ENCODE data around the gene ACO2. TPM values are rescaled to one million over a fixed set of nuclear protein-coding genes. Genes with fewer than 3 reads are reported as not detected.

The ACO2 gene
- total and polyA plus RNA-seq, 2 of the 13 experiments (the other 11 are each of a cell fraction or from before 2014, with no cell fraction given) = 19.2 to 45.6 TPM

DNA sequence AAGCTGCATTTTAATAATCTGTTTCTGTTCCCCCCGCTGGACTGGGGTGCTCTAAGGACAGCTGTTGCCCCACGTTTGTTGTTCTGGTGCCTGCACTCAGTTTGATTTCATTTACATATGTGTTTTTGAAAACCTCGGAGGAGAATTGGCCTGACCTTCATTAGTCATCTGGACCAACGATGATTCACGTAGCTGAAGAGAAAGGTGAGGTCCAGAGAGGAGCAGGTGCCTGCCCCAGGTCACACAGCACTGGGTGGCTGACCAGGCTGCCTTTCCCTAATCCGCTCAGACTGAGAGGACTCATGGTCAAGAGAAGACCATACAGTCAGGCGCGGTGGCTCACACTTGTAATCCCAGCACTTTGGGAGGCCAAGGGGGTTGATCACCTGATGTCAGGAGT, 95.6 kb downstream of the ACO2 start:
- FAIRE-seq = no peak
- Histone ChIP-seq H3K4me3 (replicated peaks in 1 of 3; ENCODE audit: insufficient read depth in 1 of 3, low read depth in 2 of 3, low read length in 3 of 3) (no peak overlapping the region), H3K36me3 (replicated peaks in 1 of 2; ENCODE audit: control insufficient read depth in 1 of 2, insufficient read depth in 2 of 2, low read length in 2 of 2) (no peaks in the 10 kb centered on the region), H4K20me1 (ENCODE audit: insufficient read depth, low read length) (no peaks in the 10 kb centered on the region), H3K9ac (ENCODE audit: insufficient read depth, low read depth, low read length) (no peak overlapping the region), H3K4me2 (ENCODE audit: low read depth, low read length) (no peak overlapping the region), H3K4me1 (ENCODE audit: insufficient read depth, low read length) (peaks cover 60% of the 10 kb centered on the region), H3K27me3 (ENCODE audit: control insufficient read depth in 1 of 2, insufficient read depth in 2 of 2, low read length in 2 of 2) (peaks cover 0 to 29% of the 10 kb centered on the region in 2 experiments; a peak in 4 of 5 replicates), H2AFZ (ENCODE audit: low read length) (no peak overlapping the region), H3K27ac (ENCODE audit: extremely low read length, insufficient read depth, low read length) (no peak overlapping the region), H3K9me3 (ENCODE audit: low read length) (no peaks in the 10 kb centered on the region), H3K79me2 (ENCODE audit: insufficient read depth, low read length) (no peaks in the 10 kb centered on the region)
- ChIA-PET POLR2A (interaction anchor here (1.1 to 2.3 kb wide), 5 partner anchors 15 to 56 kb away, joined by 3 to 11 read pairs (median 6); partner anchors contain the start of gene PMM1), CTCF (ENCODE audit: low intra/inter-chr PET ratio, low total read pairs) (no interaction called here)
- intact Hi-C loops (cut with micrococcal nuclease; ENCODE audit: unreplicated experiment) (no loop called here), in situ Hi-C loops (cut with HindIII; ENCODE audit: extremely low pct_ligation_motif_present, low pct_unique_long_range_greater_than_20kb) (no loop called here)
- no peak for ATAC-seq
- TF ChIP-seq, protein P1, sequence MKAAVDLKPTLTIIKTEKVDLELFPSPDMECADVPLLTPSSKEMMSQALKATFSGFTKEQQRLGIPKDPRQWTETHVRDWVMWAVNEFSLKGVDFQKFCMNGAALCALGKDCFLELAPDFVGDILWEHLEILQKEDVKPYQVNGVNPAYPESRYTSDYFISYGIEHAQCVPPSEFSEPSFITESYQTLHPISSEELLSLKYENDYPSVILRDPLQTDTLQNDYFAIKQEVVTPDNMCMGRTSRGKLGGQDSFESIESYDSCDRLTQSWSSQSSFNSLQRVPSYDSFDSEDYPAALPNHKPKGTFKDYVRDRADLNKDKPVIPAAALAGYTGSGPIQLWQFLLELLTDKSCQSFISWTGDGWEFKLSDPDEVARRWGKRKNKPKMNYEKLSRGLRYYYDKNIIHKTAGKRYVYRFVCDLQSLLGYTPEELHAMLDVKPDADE (CRISPR knock-in tag; IDR thresholded peaks at IDR 0.05) = no peak
- TF ChIP-seq ZNF768 (CRISPR knock-in tag; IDR thresholded peaks at IDR 0.05) (peak; percentile 98), FOSL2 (CRISPR knock-in tag; IDR thresholded peaks at IDR 0.05) (peak; percentile 27; the same call in 1 of the 2 replicates), KDM1A (CRISPR knock-in tag; IDR thresholded peaks at IDR 0.05) (0 out of 2 replicates have a peak, but pooled peaks have one; percentile 14), ZMYM2 (CRISPR knock-in tag; IDR thresholded peaks at IDR 0.05) (no peak)
- no TSS peak for BruUV-seq (replicated peaks)
- 57% methylated on average over 7 of the region's 8 CpGs for WGBS (ENCODE audit: low lambda C conversion rate)
- DNase-seq (ENCODE audit: low spot score) = no peak

DNA sequence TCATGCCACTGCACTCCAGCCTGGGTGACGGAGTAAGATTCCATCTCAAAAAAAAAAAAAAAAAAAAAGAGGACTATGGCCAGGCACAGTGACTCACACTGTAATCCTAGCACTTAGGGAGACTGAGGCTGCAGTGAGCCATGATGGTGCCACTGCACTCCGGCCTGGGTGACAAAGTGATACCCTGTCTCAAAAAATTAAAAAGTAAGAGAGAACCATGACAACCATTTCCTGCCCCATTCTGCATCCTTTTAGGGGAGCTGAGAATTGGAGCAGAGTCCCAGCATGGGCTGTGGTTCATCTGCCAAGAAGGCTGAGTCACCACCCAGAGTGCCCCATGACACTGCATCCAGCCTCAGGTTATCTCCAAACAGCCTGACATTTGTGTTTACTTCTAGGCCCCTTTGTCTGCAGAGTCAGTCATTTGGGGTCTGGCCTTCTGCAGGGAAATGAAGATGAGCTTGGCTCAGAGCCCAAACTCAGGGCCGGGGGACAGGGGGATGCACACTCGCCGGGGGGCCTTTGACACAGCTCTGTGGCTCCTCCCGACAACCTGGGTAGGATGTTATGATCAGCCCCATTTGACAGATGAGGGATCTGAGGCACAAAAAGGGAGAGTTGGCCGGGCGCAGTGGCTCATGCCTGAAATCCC, 96.6 kb downstream of the ACO2 start:
- intact Hi-C loops (cut with micrococcal nuclease; ENCODE audit: unreplicated experiment) (no loop called here), in situ Hi-C loops (cut with HindIII; ENCODE audit: extremely low pct_ligation_motif_present, low pct_unique_long_range_greater_than_20kb) (no loop called here)
- WGBS (ENCODE audit: low lambda C conversion rate) = 11% methylated on average over 8 of the region's 8 CpGs
- H4K20me1 ChIP-seq (ENCODE audit: insufficient read depth, low read length) = no peaks in the 10 kb centered on the region
- peak; percentile 56 for ATAC-seq
- H3K9me3 ChIP-seq (ENCODE audit: low read length) = no peaks in the 10 kb centered on the region
- peaks cover 51% of the 10 kb centered on the region for H3K4me1 ChIP-seq (ENCODE audit: insufficient read depth, low read length)
- H3K36me3 ChIP-seq (replicated peaks in 1 of 2; ENCODE audit: control insufficient read depth in 1 of 2, insufficient read depth in 2 of 2, low read length in 2 of 2) = no peaks in the 10 kb centered on the region
- peak overlapping the region; percentile 45; the same call in 1 of the 2 replicates for H3K4me2 ChIP-seq (ENCODE audit: low read depth, low read length)
- H3K27me3 ChIP-seq (ENCODE audit: control insufficient read depth in 1 of 2, insufficient read depth in 2 of 2, low read length in 2 of 2) = peaks cover 0 to 25% of the 10 kb centered on the region in 2 experiments; a peak in 4 of 5 replicates
- CTCF ChIA-PET (ENCODE audit: low intra/inter-chr PET ratio, low total read pairs) = interaction anchor here (1.2 kb wide), 1 partner anchor 11 kb away, joined by 5 read pairs; no protein-coding TSS in a partner anchor
- H3K79me2 ChIP-seq (ENCODE audit: insufficient read depth, low read length) = no peaks in the 10 kb centered on the region
- no peak overlapping the region for H2AFZ ChIP-seq (ENCODE audit: low read length)
- no peak overlapping the region for H3K9ac ChIP-seq (ENCODE audit: insufficient read depth, low read depth, low read length)
- no TSS peak for BruUV-seq (replicated peaks)
- no peak overlapping the region for H3K27ac ChIP-seq (ENCODE audit: extremely low read length, insufficient read depth, low read length)
- H3K4me3 ChIP-seq (replicated peaks in 1 of 3; ENCODE audit: insufficient read depth in 1 of 3, low read depth in 2 of 3, low read length in 3 of 3) = no peak overlapping the region
- POLR2A ChIA-PET = interaction anchor here (0.7 to 2.3 kb wide), 6 partner anchors 8 to 55 kb away, joined by 3 to 6 read pairs (median 4); partner anchors contain the start of gene PMM1
- peak; percentile 28 for FAIRE-seq
- peak; percentile 55 for DNase-seq (ENCODE audit: low spot score)
- TF ChIP-seq POLR2G (IDR thresholded peaks at IDR 0.05; ENCODE audit: low read depth, low read length) (no peak), DPF2 (CRISPR knock-in tag; IDR thresholded peaks at IDR 0.05; ENCODE audit: borderline replicate concordance, low read depth) (no peak), JUN (CRISPR knock-in tag; IDR thresholded peaks at IDR 0.05) (0 out of 2 replicates have a peak, but pooled peaks have one; percentile 38), ZNF510 (CRISPR knock-in tag; IDR thresholded peaks at IDR 0.05; ENCODE audit: low read depth) (no peak), ZNF18 (CRISPR knock-in tag; IDR thresholded peaks at IDR 0.05; ENCODE audit: insufficient replicate concordance) (no peak), MAFG (CRISPR knock-in tag; IDR thresholded peaks at IDR 0.05) (peak; percentile 88), CREB1 (IDR thresholded peaks at IDR 0.05) (no peak), CREB1 (CRISPR knock-in tag; IDR thresholded peaks at IDR 0.05) (no peak), POLR2AphosphoS2 (IDR thresholded peaks at IDR 0.05; ENCODE audit: low read depth, low read length) (no peak), NR2F2 (IDR thresholded peaks at IDR 0.05; ENCODE audit: borderline replicate concordance, low read depth) (no peak), ZNF746 (CRISPR knock-in tag; IDR thresholded peaks at IDR 0.05) (no peak)

Measured in HepG2 (cell line).